SU-DHL-6 (cell line): ENCODE data around the gene CRACR2A.

Experiments used
- H2AFZ ChIP-seq: fragments of 200-600 bp; sonication (generic); 2 replicates; pipeline ENCODE4 v1.6.1; 2014; ENCODE audit warnings: low read depth, mild to moderate bottlenecking, moderate library complexity, mixed read lengths, antibody characterized with exemption, low read length; ENCODE audit not compliant: severe bottlenecking
- H3F3A ChIP-seq: fragments of 200-600 bp; shearing (Covaris generic); 2 replicates; pipeline ENCODE4 v1.6.0; 2016; ENCODE audit warnings: antibody characterized with exemption, mild to moderate bottlenecking; ENCODE audit not compliant: insufficient read depth
- H3K27ac ChIP-seq: fragments of 200-600 bp; sonication (generic); 2 replicates; pipeline ENCODE4 v1.5.1; 2016; ENCODE audit warnings: low read depth, mild to moderate bottlenecking, low read length, moderate library complexity, mixed read lengths
- H3K27me3 ChIP-seq: fragments of 200-600 bp; sonication (generic), shearing (Covaris generic); 2 replicates; pipeline ENCODE4 v1.6.0; 2014; ENCODE audit warnings: mild to moderate bottlenecking, low read length
- H3K36me3 ChIP-seq: fragments of 200-600 bp; sonication (generic); 2 replicates; pipeline ENCODE4 v1.6.1; 2014; ENCODE audit warnings: mild to moderate bottlenecking, low read length, mixed read lengths
- H3K4me2 ChIP-seq: fragments of 300-600, 200-600 bp; shearing (Covaris generic), sonication (generic); 2 replicates; pipeline ENCODE4 v1.6.0; 2014; ENCODE audit warnings: low read length, low read depth, mild to moderate bottlenecking; ENCODE audit not compliant: poor library complexity, severe bottlenecking
- H3K4me3 ChIP-seq: fragments of 200-600 bp; sonication (generic); 2 replicates; pipeline ENCODE4 v1.5.1; 2014; ENCODE audit warnings: antibody characterized with exemption, low read length, mild to moderate bottlenecking, mixed read lengths; ENCODE audit not compliant: insufficient read depth, poor library complexity, severe bottlenecking
- H3K79me2 ChIP-seq: fragments of 200-600 bp; sonication (generic); 2 replicates; pipeline ENCODE4 v1.6.1; 2014; ENCODE audit warnings: mild to moderate bottlenecking, low read length, moderate library complexity; ENCODE audit not compliant: insufficient read depth
- H3K9ac ChIP-seq: fragments of 200-600 bp; sonication (generic); 2 replicates; pipeline ENCODE4 v1.7.0; 2014; ENCODE audit warnings: mild to moderate bottlenecking, low read length
- H3K9me2 ChIP-seq: fragments of 200-600 bp; sonication (generic); replicated peaks from 2 replicates; pipeline ENCODE4 v1.6.1; 2014; ENCODE audit warnings: low read length; ENCODE audit not compliant: insufficient read depth
- H3K9me3 ChIP-seq: fragments of 200-600 bp; sonication (generic); 2 replicates; pipeline ENCODE4 v1.6.1; 2014; ENCODE audit warnings: low read length, mixed read lengths; ENCODE audit not compliant: insufficient read depth
- H4K20me1 ChIP-seq: fragments of 200-600 bp; sonication (generic); 2 replicates; pipeline ENCODE4 v1.6.1; 2014; ENCODE audit warnings: low read depth, mild to moderate bottlenecking, antibody characterized with exemption, low read length, moderate library complexity, mixed read lengths
- EZH2phosphoT487 ChIP-seq: fragments of 200-600 bp; sonication (generic), shearing (Covaris generic); conservative IDR thresholded peaks from 2 replicates; pipeline ENCODE4 v1.6.1; 2018; ENCODE audit warnings: mild to moderate bottlenecking, antibody characterized with exemption, low read length, moderate library complexity, mixed read lengths
- TF ChIP-seq, protein P1 (sequence below): fragments of 200-600 bp; sonication (generic); IDR thresholded peaks from one replicate; pipeline ENCODE4 v1.5.1; 2017; ENCODE audit warnings: antibody characterized with exemption, mild to moderate bottlenecking, low read length, moderate library complexity; ENCODE audit not compliant: insufficient read depth, poor library complexity, severe bottlenecking

The CRACR2A gene

DNA sequence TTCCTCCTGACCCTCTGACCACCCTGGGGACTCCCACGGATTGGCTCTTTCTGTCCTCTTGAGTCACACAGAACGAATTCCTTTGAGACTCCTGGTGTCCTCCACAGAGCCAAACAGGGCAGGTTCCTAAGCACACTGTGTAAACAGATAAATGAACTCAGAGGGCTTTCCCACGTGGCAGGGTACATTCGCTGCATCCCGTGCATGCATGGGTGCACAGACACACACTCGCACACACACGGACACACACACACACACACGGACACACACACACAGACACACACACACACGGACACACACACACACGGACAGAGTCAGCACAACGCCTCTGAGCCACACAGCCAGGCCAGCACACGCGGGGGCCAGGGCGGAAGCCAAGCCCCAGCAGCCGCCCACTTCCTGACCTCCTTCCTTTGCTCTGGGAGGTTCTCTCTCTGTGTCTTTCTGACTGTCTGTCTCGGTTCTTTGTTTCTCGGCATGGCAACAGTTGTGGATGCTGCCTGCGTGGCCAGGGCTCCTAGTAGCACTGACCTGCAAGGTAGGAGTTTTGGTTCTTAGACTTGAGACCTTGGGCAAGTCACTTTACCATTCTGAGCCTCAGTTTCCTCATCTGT lies 706 bp downstream of the CRACR2A start:
- peak overlapping the region; percentile 82 for H3K27ac ChIP-seq
- peak overlapping the region; percentile 79 for H3K4me2 ChIP-seq

DNA sequence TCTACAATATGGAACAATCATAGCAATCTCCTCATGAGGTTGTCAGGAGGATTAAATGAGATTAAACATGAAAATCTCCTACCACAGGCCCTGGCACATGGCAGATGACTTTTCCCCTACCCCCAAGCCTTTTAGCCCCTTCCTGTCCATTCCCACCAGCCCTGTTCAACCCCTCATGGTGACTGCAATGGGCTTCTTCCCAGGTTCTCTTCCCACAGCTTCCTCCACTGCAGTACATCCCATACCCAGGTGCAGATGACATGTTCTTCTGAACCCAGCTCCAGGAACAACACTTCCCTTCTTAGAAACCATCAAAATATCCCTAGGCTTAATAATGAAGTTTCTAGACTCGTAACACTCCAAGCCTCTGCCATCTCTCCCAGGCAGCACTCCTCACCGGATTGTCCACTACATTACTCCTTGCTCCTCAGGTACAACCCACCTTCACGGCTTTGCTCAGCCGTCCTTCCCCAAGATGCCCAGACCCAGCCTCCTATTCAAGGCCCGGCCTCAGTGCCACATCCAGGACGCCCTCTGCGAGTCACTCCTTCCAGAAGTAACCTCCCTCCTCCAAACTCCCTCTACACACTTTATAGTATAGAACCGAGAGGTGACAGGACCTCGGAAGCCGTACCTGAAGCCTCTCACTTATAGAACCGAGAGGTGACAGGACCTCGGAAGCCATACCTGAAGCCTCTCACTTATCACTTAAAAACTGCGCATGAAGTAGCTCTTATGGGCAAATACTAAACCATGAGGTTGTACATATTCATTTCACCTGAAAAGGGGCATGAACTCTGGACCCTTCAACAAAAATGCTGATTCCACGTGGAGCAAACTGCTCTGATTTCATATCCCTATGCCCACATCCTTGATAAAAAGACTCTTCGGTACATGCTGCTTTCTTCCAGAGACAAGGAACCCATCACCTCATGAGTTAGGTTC lies 1.5 kb downstream of the CRACR2A start:
- peak overlapping the region; percentile 64 for H3K4me3 ChIP-seq
- H2AFZ ChIP-seq: no peak overlapping the region
- peak overlapping the region; percentile 79 for H3K4me2 ChIP-seq

More for the DNA sequence above, 706 bp downstream of the CRACR2A start:
- Histone ChIP-seq H3F3A (no peaks in the 10 kb centered on the region), H3K27me3 (no peaks in the 10 kb centered on the region), H3K36me3 (no peaks in the 10 kb centered on the region), H3K9ac (peak overlapping the region; percentile 85), H2AFZ (peak overlapping the region; percentile 46), H3K79me2 (peaks cover 50% of the 10 kb centered on the region), H3K4me3 (peak overlapping the region; percentile 64), H4K20me1 (no peaks in the 10 kb centered on the region), H3K9me2 (no peaks in the 10 kb centered on the region), H3K9me3 (no peaks in the 10 kb centered on the region)
- TF ChIP-seq, protein P1, sequence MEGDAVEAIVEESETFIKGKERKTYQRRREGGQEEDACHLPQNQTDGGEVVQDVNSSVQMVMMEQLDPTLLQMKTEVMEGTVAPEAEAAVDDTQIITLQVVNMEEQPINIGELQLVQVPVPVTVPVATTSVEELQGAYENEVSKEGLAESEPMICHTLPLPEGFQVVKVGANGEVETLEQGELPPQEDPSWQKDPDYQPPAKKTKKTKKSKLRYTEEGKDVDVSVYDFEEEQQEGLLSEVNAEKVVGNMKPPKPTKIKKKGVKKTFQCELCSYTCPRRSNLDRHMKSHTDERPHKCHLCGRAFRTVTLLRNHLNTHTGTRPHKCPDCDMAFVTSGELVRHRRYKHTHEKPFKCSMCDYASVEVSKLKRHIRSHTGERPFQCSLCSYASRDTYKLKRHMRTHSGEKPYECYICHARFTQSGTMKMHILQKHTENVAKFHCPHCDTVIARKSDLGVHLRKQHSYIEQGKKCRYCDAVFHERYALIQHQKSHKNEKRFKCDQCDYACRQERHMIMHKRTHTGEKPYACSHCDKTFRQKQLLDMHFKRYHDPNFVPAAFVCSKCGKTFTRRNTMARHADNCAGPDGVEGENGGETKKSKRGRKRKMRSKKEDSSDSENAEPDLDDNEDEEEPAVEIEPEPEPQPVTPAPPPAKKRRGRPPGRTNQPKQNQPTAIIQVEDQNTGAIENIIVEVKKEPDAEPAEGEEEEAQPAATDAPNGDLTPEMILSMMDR: no peak
- TF ChIP-seq EZH2phosphoT487: no peak

DNA sequence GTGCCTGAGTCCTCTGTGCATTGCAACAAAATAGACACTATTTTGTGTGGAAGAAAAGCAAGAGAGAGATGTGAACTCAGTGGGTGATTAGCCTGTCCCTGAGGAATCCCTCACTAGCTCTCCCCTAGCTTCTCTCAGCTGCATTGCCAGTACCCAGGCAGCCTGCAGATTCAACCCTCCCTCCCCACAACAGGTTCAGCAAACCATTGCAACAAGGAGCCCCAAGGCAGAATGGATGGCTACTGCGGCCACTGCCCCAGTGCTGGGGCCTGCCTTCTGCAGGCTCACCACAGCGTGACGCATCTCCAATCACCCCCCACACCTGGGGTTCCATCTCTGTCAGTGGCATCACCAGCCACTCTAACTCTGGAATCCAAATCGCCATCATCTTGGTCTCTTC lies 2.3 kb downstream of the CRACR2A start:
- Histone ChIP-seq H3K4me2 (peak overlapping the region; percentile 79), H3K27ac (no peak overlapping the region), H3K9ac (peak overlapping the region; percentile 85; the same call in 1 of the 2 replicates)

More for the DNA sequence above, 1.5 kb downstream of the CRACR2A start:
- TF ChIP-seq, protein P1: no peak
- TF ChIP-seq EZH2phosphoT487: no peak
- Histone ChIP-seq H3K9ac (peak overlapping the region; percentile 85), H3K79me2 (peaks cover 56% of the 10 kb centered on the region), H3K9me2 (no peaks in the 10 kb centered on the region), H4K20me1 (no peaks in the 10 kb centered on the region), H3K9me3 (no peaks in the 10 kb centered on the region), H3K27me3 (no peaks in the 10 kb centered on the region), H3K36me3 (no peaks in the 10 kb centered on the region), H3K27ac (peak overlapping the region; percentile 82), H3F3A (no peaks in the 10 kb centered on the region)

More for the DNA sequence above, 2.3 kb downstream of the CRACR2A start:
- no peaks in the 10 kb centered on the region for H3K9me3 ChIP-seq
- H3K79me2 ChIP-seq: peaks cover 58% of the 10 kb centered on the region
- H3K4me3 ChIP-seq: no peak overlapping the region
- no peak for TF ChIP-seq EZH2phosphoT487
- TF ChIP-seq, protein P1: no peak
- no peak overlapping the region for H2AFZ ChIP-seq
- no peaks in the 10 kb centered on the region for H3F3A ChIP-seq
- no peaks in the 10 kb centered on the region for H4K20me1 ChIP-seq
- H3K36me3 ChIP-seq: no peaks in the 10 kb centered on the region
- no peaks in the 10 kb centered on the region for H3K9me2 ChIP-seq
- no peaks in the 10 kb centered on the region for H3K27me3 ChIP-seq
